Upper lobe of left lung (tissue), 4 donors: Measurements from ENCODE around the gene MATN3.

Experiments
- CTCF ChIP-seq, 6 experiments: fragments of 450-650 bp in 4 of 6; fragments of 200-600 bp in 2 of 6; sonication (generic) in 2 of 6; IDR thresholded peaks; one replicate each; pipeline ENCODE4 v1.5.1; 2016 to 2019; ENCODE audit warnings: antibody characterized with exemption in 6 of 6
- EP300 ChIP-seq, 4 donors: sonication (generic); formaldehyde crosslinking; IDR thresholded peaks; one replicate each; pipeline ENCODE4 v1.5.1; 2017; ENCODE audit warnings: antibody characterized with exemption in 4 of 4, control low read depth in 2 of 4
- POLR2A ChIP-seq, 4 donors: fragments of 450-650 bp; IDR thresholded peaks; one replicate each; pipeline ENCODE4 v1.5.1; 2016 to 2017; ENCODE audit warnings: antibody characterized with exemption in 4 of 4, mild to moderate bottlenecking in 2 of 4

DNA sequence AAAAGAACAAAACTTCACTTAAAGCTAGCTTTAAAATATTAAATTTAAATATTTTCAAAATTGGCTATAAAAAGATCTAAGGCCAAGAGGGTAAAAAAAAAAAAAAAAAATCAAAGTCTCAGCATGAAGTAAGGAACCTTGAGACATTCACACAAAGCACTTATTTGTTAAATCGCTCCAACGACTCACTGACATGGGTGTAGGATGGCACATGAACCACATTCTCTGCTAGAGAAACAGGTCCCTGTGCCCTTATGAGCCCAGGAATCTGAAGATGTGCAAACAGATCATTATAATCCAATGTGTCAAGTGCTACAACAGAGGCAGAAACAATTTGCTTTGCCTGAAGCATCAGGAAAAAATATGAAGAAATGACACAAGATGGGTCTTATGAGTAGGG, 25.2 kb upstream of the MATN3 start:
- TF ChIP-seq CTCF (IDR thresholded peaks at IDR 0.05) (no peak), POLR2A (IDR thresholded peaks at IDR 0.05) (no peak), EP300 (IDR thresholded peaks at IDR 0.05) (no peak)
